ENCODE results near the gene NOA1.

The NOA1 gene

GRCh38 chr4:56978750-56979303 is 1.4 kb upstream of the NOA1 start, which contains the start of gene POLR2B:
TSS of gene POLR2B (plus strand) at chr4:56978896. CDS start at chr4:56978986, 90 bp downstream.
- peaks cover 12% of the 10 kb centered on the region for H3K79me1 ChIP-seq (ENCODE audit: low read length)
- H3K4ac ChIP-seq (ENCODE audit: low read depth, low read length) = peak within 1 kb of the TSS; percentile 81
- peak within 1 kb of the TSS; percentile 39 for H2AK5ac ChIP-seq (ENCODE audit: low read length)
- peak within 1 kb of the TSS; percentile 98 for H3K4me2 ChIP-seq (ENCODE audit: low read length)
- no peak within 1 kb of the TSS for H2BK12ac ChIP-seq (ENCODE audit: low read length)
- H3K27ac ChIP-seq (ENCODE audit: low read depth, low read length) = peak within 1 kb of the TSS; percentile 91
- no peaks in the 10 kb centered on the region for H3K27me3 ChIP-seq (ENCODE audit: insufficient read depth, low read length)
- H3K4me3 ChIP-seq (ENCODE audit: low read depth, low read length) = peak within 1 kb of the TSS; percentile 97
- peak within 1 kb of the TSS; percentile 69 for H4K91ac ChIP-seq (ENCODE audit: low read depth, low read length)
- H2BK120ac ChIP-seq (ENCODE audit: insufficient read depth, low read length, poor library complexity) = no peak within 1 kb of the TSS
- H3K14ac ChIP-seq (ENCODE audit: low read length) = peak within 1 kb of the TSS; percentile 74
- no peaks in the 10 kb centered on the region for H3K9me3 ChIP-seq (ENCODE audit: insufficient read depth, low read depth, low read length)
- H4K8ac ChIP-seq (ENCODE audit: low read depth, low read length) = peak within 1 kb of the TSS; percentile 97
- H2BK5ac ChIP-seq (ENCODE audit: low read depth, low read length, poor library complexity) = peak within 1 kb of the TSS; percentile 71
- peak within 1 kb of the TSS; percentile 88 for H2AFZ ChIP-seq (ENCODE audit: insufficient read depth, low read length, poor library complexity)
- peak; percentile 98 to 100 for DNase-seq
- no CpG with 5 or more reads among the region's 37 CpGs for WGBS (ENCODE audit: extremely low coverage, insufficient coverage, insufficient read length)
- H3K23ac ChIP-seq (ENCODE audit: low read length) = no peak within 1 kb of the TSS
- H4K12ac ChIP-seq (ENCODE audit: low read depth, low read length) = peak within 1 kb of the TSS; percentile 90
- peak within 1 kb of the TSS; percentile 96 for H3K9ac ChIP-seq (ENCODE audit: low read length)
- peak within 1 kb of the TSS; percentile 24 for H3K18ac ChIP-seq (ENCODE audit: low read length)
- H3K79me2 ChIP-seq (ENCODE audit: control insufficient read depth, insufficient read depth, low read length, poor library complexity) = peaks cover 30% of the 10 kb centered on the region
- peaks cover 0 to 7% of the 10 kb centered on the region in 2 experiments for H3K4me1 ChIP-seq (ENCODE audit: control insufficient read depth in 1 of 2, insufficient read depth in 2 of 2, low read length in 2 of 2)
- peaks cover 4% of the 10 kb centered on the region in 2 experiments for H3K36me3 ChIP-seq (ENCODE audit: control insufficient read depth in 1 of 2, insufficient read depth in 2 of 2, low read length in 2 of 2)

GRCh38 chr4:56976837-56977320 is 527 bp downstream of the NOA1 start:
- no peaks in the 10 kb centered on the region for H3K9me3 ChIP-seq (ENCODE audit: insufficient read depth, low read depth, low read length)
- H2BK5ac ChIP-seq (ENCODE audit: low read depth, low read length, poor library complexity) = no peak overlapping the region
- no peaks in the 10 kb centered on the region for H3K27me3 ChIP-seq (ENCODE audit: insufficient read depth, low read length)
- peak overlapping the region; percentile 98 for H3K4me2 ChIP-seq (ENCODE audit: low read length)
- peak; percentile 74 to 76 for DNase-seq
- H3K14ac ChIP-seq (ENCODE audit: low read length) = peak overlapping the region; percentile 69
- peak overlapping the region; percentile 93 for H2AFZ ChIP-seq (ENCODE audit: insufficient read depth, low read length, poor library complexity)
- H3K79me1 ChIP-seq (ENCODE audit: low read length) = peaks cover 12% of the 10 kb centered on the region
- peak overlapping the region; percentile 65 for H4K91ac ChIP-seq (ENCODE audit: low read depth, low read length)
- peak overlapping the region; percentile 21 for H3K27ac ChIP-seq (ENCODE audit: low read depth, low read length)
- WGBS (ENCODE audit: extremely low coverage, insufficient coverage, insufficient read length) = no CpG with 5 or more reads among the region's 46 CpGs
- no peak overlapping the region for H2BK12ac ChIP-seq (ENCODE audit: low read length)
- peak overlapping the region; percentile 76 for H3K4ac ChIP-seq (ENCODE audit: low read depth, low read length)
- H3K36me3 ChIP-seq (ENCODE audit: control insufficient read depth in 1 of 2, insufficient read depth in 2 of 2, low read length in 2 of 2) = peaks cover 6 to 17% of the 10 kb centered on the region in 2 experiments
- peaks cover 0 to 5% of the 10 kb centered on the region in 2 experiments for H3K4me1 ChIP-seq (ENCODE audit: control insufficient read depth in 1 of 2, insufficient read depth in 2 of 2, low read length in 2 of 2)
- peak overlapping the region; percentile 84 for H3K9ac ChIP-seq (ENCODE audit: low read length)
- H4K12ac ChIP-seq (ENCODE audit: low read depth, low read length) = peak overlapping the region; percentile 44
- peak overlapping the region; percentile 90 for H3K4me3 ChIP-seq (ENCODE audit: low read depth, low read length)
- H3K18ac ChIP-seq (ENCODE audit: low read length) = peak overlapping the region; percentile 76
- peak overlapping the region; percentile 21 for H2BK120ac ChIP-seq (ENCODE audit: insufficient read depth, low read length, poor library complexity)
- H3K79me2 ChIP-seq (ENCODE audit: control insufficient read depth, insufficient read depth, low read length, poor library complexity) = peaks cover 24% of the 10 kb centered on the region
- H2AK5ac ChIP-seq (ENCODE audit: low read length) = no peak overlapping the region
- no peak overlapping the region for H3K23ac ChIP-seq (ENCODE audit: low read length)
- peak overlapping the region; percentile 84 for H4K8ac ChIP-seq (ENCODE audit: low read depth, low read length)

- no peak overlapping the region for H2BK12ac ChIP-seq (ENCODE audit: low read length)
- H3K4ac ChIP-seq (ENCODE audit: low read depth, low read length) = peak overlapping the region; percentile 76
- H4K91ac ChIP-seq (ENCODE audit: low read depth, low read length) = no peak overlapping the region
- WGBS (ENCODE audit: extremely low coverage, insufficient coverage, insufficient read length) = no CpG with 5 or more reads among the region's 35 CpGs
- peaks cover 24% of the 10 kb centered on the region for H3K79me2 ChIP-seq (ENCODE audit: control insufficient read depth, insufficient read depth, low read length, poor library complexity)
- no peak overlapping the region for H2BK120ac ChIP-seq (ENCODE audit: insufficient read depth, low read length, poor library complexity)
- H4K12ac ChIP-seq (ENCODE audit: low read depth, low read length) = no peak overlapping the region
- H3K18ac ChIP-seq (ENCODE audit: low read length) = peak overlapping the region; percentile 69
- H3K23ac ChIP-seq (ENCODE audit: low read length) = no peak overlapping the region
- peaks cover 6 to 17% of the 10 kb centered on the region in 2 experiments for H3K36me3 ChIP-seq (ENCODE audit: control insufficient read depth in 1 of 2, insufficient read depth in 2 of 2, low read length in 2 of 2)
- no peaks in the 10 kb centered on the region for H3K9me3 ChIP-seq (ENCODE audit: insufficient read depth, low read depth, low read length)
- DNase-seq = peak in 1 of 2 donors; percentile 2
- peaks cover 0 to 5% of the 10 kb centered on the region in 2 experiments for H3K4me1 ChIP-seq (ENCODE audit: control insufficient read depth in 1 of 2, insufficient read depth in 2 of 2, low read length in 2 of 2)
- H3K27ac ChIP-seq (ENCODE audit: low read depth, low read length) = no peak overlapping the region
- H3K79me1 ChIP-seq (ENCODE audit: low read length) = peaks cover 12% of the 10 kb centered on the region
- peak overlapping the region; percentile 98 for H3K4me2 ChIP-seq (ENCODE audit: low read length)
- H3K9ac ChIP-seq (ENCODE audit: low read length) = peak overlapping the region; percentile 84
- no peak overlapping the region for H2AK5ac ChIP-seq (ENCODE audit: low read length)
- H3K14ac ChIP-seq (ENCODE audit: low read length) = peak overlapping the region; percentile 69
- peak overlapping the region; percentile 90 for H3K4me3 ChIP-seq (ENCODE audit: low read depth, low read length)
- peak overlapping the region; percentile 12 for H4K8ac ChIP-seq (ENCODE audit: low read depth, low read length)
- no peaks in the 10 kb centered on the region for H3K27me3 ChIP-seq (ENCODE audit: insufficient read depth, low read length)
- no peak overlapping the region for H2BK5ac ChIP-seq (ENCODE audit: low read depth, low read length, poor library complexity)
- peak overlapping the region; percentile 93 for H2AFZ ChIP-seq (ENCODE audit: insufficient read depth, low read length, poor library complexity)
Measured at GRCh38 chr4:56976283-56976836, 1.0 kb downstream of the NOA1 start.

- Histone ChIP-seq H2AK5ac (ENCODE audit: low read length) (no peak overlapping the region), H2BK5ac (ENCODE audit: low read depth, low read length, poor library complexity) (no peak overlapping the region), H3K4ac (ENCODE audit: low read depth, low read length) (no peak overlapping the region), H3K4me1 (ENCODE audit: control insufficient read depth in 1 of 2, insufficient read depth in 2 of 2, low read length in 2 of 2) (peaks cover 0 to 5% of the 10 kb centered on the region in 2 experiments), H3K4me3 (ENCODE audit: low read depth, low read length) (no peak overlapping the region), H3K4me2 (ENCODE audit: low read length) (no peak overlapping the region), H2BK12ac (ENCODE audit: low read length) (no peak overlapping the region), H3K14ac (ENCODE audit: low read length) (no peak overlapping the region), H3K27me3 (ENCODE audit: insufficient read depth, low read length) (no peaks in the 10 kb centered on the region), H2AFZ (ENCODE audit: insufficient read depth, low read length, poor library complexity) (no peak overlapping the region), H2BK120ac (ENCODE audit: insufficient read depth, low read length, poor library complexity) (no peak overlapping the region), H4K8ac (ENCODE audit: low read depth, low read length) (no peak overlapping the region), H3K23ac (ENCODE audit: low read length) (no peak overlapping the region), H4K91ac (ENCODE audit: low read depth, low read length) (no peak overlapping the region), H3K27ac (ENCODE audit: low read depth, low read length) (no peak overlapping the region), H3K9ac (ENCODE audit: low read length) (no peak overlapping the region), H3K79me2 (ENCODE audit: control insufficient read depth, insufficient read depth, low read length, poor library complexity) (peaks cover 12% of the 10 kb centered on the region), H3K9me3 (ENCODE audit: insufficient read depth, low read depth, low read length) (no peaks in the 10 kb centered on the region), H3K18ac (ENCODE audit: low read length) (no peak overlapping the region), H3K36me3 (ENCODE audit: control insufficient read depth in 1 of 2, insufficient read depth in 2 of 2, low read length in 2 of 2) (peaks cover 24 to 27% of the 10 kb centered on the region in 2 experiments), H4K12ac (ENCODE audit: low read depth, low read length) (no peak overlapping the region), H3K79me1 (ENCODE audit: low read length) (peaks cover 8% of the 10 kb centered on the region)
- WGBS (ENCODE audit: extremely low coverage, insufficient coverage, insufficient read length) = no CpG with 5 or more reads among the region's 3 CpGs
- no peak for DNase-seq
Measured at GRCh38 chr4:56973336-56973735, 4.1 kb downstream of the NOA1 start.
